ENCODE results near the gene VPS33B.

- TF ChIP-seq CTCF (IDR thresholded peaks at IDR 0.05; ENCODE audit: insufficient read depth, low read length, poor library complexity, severe bottlenecking) (no peak), EZH2phosphoT487 (conservative IDR thresholded peaks at IDR 0.05; ENCODE audit: low read length) (no peak)
Measured at GRCh38 chr15:90949979-90950675, 72.3 kb downstream of the VPS33B start.

Data from SU-DHL-6 (cell line).